ENCODE measurements around the gene SLC32A1. TPM values are rescaled to one million over a fixed set of nuclear protein-coding genes. Genes with fewer than 3 reads are reported as not detected.

SLC32A1 gene
- total RNA-seq, 4 donors from 2014 or later, result not detected

- peaks cover 0 to 65% (median 8%) of the 10 kb centered on the region in 4 donors for H3K4me1 ChIP-seq
- H3K4me3 ChIP-seq, result no peak overlapping the region
- no peaks in the 10 kb centered on the region for H3K36me3 ChIP-seq
- TF ChIP-seq POLR2A (IDR thresholded peaks at IDR 0.05) (no peak), CTCF (IDR thresholded peaks at IDR 0.05) (no peak), EP300 (IDR thresholded peaks at IDR 0.05) (no peak)
- no peak for DNase-seq (ENCODE audit: low spot score in 2 of 2)
- 6 to 8% methylated on average over 7 of the region's 7 CpGs for WGBS, 2 donors
- H3K27ac ChIP-seq, result no peak overlapping the region
- H3K27me3 ChIP-seq, result peaks cover 0 to 100% of the 10 kb centered on the region in 2 donors
- no peaks in the 10 kb centered on the region for H3K9me3 ChIP-seq
Measured at GRCh38 chr20:38729767-38730166, 5.5 kb downstream of the SLC32A1 start.

- H3K27me3 ChIP-seq, result peaks cover 0 to 100% of the 10 kb centered on the region in 2 donors
- H3K27ac ChIP-seq, result no peak overlapping the region
- TF ChIP-seq POLR2A (IDR thresholded peaks at IDR 0.05), result no peak
- WGBS, 2 donors, result 4 to 5% methylated on average over 22 to 41 of the region's 41 CpGs
- DNase-seq (ENCODE audit: low spot score in 2 of 2), result no peak
- no peaks in the 10 kb centered on the region for H3K9me3 ChIP-seq
- no peak overlapping the region for H3K4me3 ChIP-seq
- H3K4me1 ChIP-seq, result peaks cover 0 to 59% (median 8%) of the 10 kb centered on the region in 4 donors
- no peaks in the 10 kb centered on the region for H3K36me3 ChIP-seq
Measured at GRCh38 chr20:38730167-38730988, 6.1 kb downstream of the SLC32A1 start.

- WGBS, 2 donors, result 2% methylated on average over 35 to 40 of the region's 40 CpGs
- Histone ChIP-seq H3K9me3 (no peaks in the 10 kb centered on the region), H3K36me3 (no peaks in the 10 kb centered on the region), H3K27me3 (peaks cover 0 to 100% of the 10 kb centered on the region in 2 donors), H3K4me3 (peak overlapping the region in 2 of 4 donors; percentile 17 to 39), H3K27ac (no peak overlapping the region), H3K4me1 (peaks cover 0 to 51% (median 8%) of the 10 kb centered on the region in 4 donors)
- TF ChIP-seq CTCF (IDR thresholded peaks at IDR 0.05) (peak; percentile 80 to 95 (median 83)), EP300 (IDR thresholded peaks at IDR 0.05) (no peak), POLR2A (IDR thresholded peaks at IDR 0.05) (no peak)
- peak in 1 of 2 donors; percentile 48 for DNase-seq (ENCODE audit: low spot score in 2 of 2)
Measured at GRCh38 chr20:38730989-38731737, 6.9 kb downstream of the SLC32A1 start.

- Histone ChIP-seq H3K27me3 (peaks cover 0 to 100% of the 10 kb centered on the region in 2 donors), H3K4me3 (no peak overlapping the region), H3K4me1 (peaks cover 0 to 51% (median 8%) of the 10 kb centered on the region in 4 donors)
Measured at GRCh38 chr20:38731738-38732113, 7.4 kb downstream of the SLC32A1 start.

GRCh38 chr20:38732981-38733380 is 8.7 kb downstream of the SLC32A1 start:
- H3K27ac ChIP-seq, result no peak overlapping the region
- peaks cover 0 to 38% (median 8%) of the 10 kb centered on the region in 4 donors for H3K4me1 ChIP-seq
- no peaks in the 10 kb centered on the region for H3K9me3 ChIP-seq
- H3K36me3 ChIP-seq, result no peaks in the 10 kb centered on the region
- TF ChIP-seq POLR2A (IDR thresholded peaks at IDR 0.05), result no peak
- no peak for TF ChIP-seq EP300 (IDR thresholded peaks at IDR 0.05)
- no peak for TF ChIP-seq CTCF (IDR thresholded peaks at IDR 0.05)
- no peak overlapping the region for H3K4me3 ChIP-seq
- whole genome bisulfite sequencing, 2 donors, result 79 to 80% methylated on average over 4 of the region's 4 CpGs
- peaks cover 0 to 98% of the 10 kb centered on the region in 2 donors for H3K27me3 ChIP-seq
- DNase-seq (ENCODE audit: low spot score in 2 of 2), result no peak

More at GRCh38 chr20:38731738-38732113, 7.4 kb downstream of the SLC32A1 start:
- WGBS, 2 donors, result 48 to 50% methylated on average over 1 of the region's 1 CpG
- H3K36me3 ChIP-seq, result no peaks in the 10 kb centered on the region
- TF ChIP-seq POLR2A (IDR thresholded peaks at IDR 0.05) (no peak), CTCF (IDR thresholded peaks at IDR 0.05) (peak in 1 of 5 experiments; percentile 1)
- H3K27ac ChIP-seq, result no peak overlapping the region
- DNase-seq (ENCODE audit: low spot score in 2 of 2), result no peak
- H3K9me3 ChIP-seq, result no peaks in the 10 kb centered on the region

Measured in tibial nerve (tissue), 4 donors.